Measurements from ENCODE around the gene TLCD4. TPM values are rescaled to one million over a fixed set of nuclear protein-coding genes. Genes with fewer than 3 reads are reported as not detected.
"Not testable (repeated sequence)": the region's sequence is repeated elsewhere in the genome, so short reads cannot be mapped to it uniquely, and the experiment has no call there.

Gene TLCD4
- total RNA-seq, 3 donors from 2014 or later = 53.4 to 77.3 (median 55.1) TPM

GRCh38 chr1:95154096-95154495 is 36.9 kb downstream of the TLCD4 start:
- DNase-seq (no peak), ATAC-seq (no peak)
- H3K4me1 ChIP-seq (ENCODE audit: low read depth) = no peaks in the 10 kb centered on the region
- H3K9me3 ChIP-seq = no peaks in the 10 kb centered on the region
- TF ChIP-seq, protein P1, sequence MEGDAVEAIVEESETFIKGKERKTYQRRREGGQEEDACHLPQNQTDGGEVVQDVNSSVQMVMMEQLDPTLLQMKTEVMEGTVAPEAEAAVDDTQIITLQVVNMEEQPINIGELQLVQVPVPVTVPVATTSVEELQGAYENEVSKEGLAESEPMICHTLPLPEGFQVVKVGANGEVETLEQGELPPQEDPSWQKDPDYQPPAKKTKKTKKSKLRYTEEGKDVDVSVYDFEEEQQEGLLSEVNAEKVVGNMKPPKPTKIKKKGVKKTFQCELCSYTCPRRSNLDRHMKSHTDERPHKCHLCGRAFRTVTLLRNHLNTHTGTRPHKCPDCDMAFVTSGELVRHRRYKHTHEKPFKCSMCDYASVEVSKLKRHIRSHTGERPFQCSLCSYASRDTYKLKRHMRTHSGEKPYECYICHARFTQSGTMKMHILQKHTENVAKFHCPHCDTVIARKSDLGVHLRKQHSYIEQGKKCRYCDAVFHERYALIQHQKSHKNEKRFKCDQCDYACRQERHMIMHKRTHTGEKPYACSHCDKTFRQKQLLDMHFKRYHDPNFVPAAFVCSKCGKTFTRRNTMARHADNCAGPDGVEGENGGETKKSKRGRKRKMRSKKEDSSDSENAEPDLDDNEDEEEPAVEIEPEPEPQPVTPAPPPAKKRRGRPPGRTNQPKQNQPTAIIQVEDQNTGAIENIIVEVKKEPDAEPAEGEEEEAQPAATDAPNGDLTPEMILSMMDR (IDR thresholded peaks at IDR 0.05) = no peak
- no peaks in the 10 kb centered on the region for H3K36me3 ChIP-seq (ENCODE audit: low read depth)
- no peak overlapping the region for H3K4me3 ChIP-seq
- intact Hi-C loops (cut with DNase I, micrococcal nuclease) = no loop called here

DNA sequence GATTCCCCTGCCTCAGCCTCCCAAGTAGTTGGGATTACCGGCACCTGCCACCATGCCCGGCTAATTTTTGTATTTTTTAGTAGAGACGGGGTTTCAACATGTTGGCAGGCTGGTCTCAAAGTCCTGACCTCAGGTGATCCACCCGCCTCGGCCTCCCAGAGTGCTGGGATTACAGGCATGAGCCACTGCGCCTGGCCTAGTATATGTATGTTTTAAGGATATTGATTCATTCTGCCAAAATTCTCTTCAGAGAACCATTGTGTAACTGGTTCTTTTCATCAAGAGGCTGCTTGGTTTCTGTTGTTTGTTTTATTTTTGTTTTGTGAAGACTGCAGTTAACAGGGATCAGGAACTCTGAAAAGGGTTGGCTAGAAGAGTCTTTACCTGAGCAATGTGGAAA is 48.4 kb downstream of the TLCD4 start:
- H3K4me3 ChIP-seq; H3K36me3 ChIP-seq (ENCODE audit: low read depth); H3K9me3 ChIP-seq; DNase-seq; intact Hi-C loops (cut with DNase I, micrococcal nuclease); ATAC-seq; H3K4me1 ChIP-seq (ENCODE audit: low read depth): not testable (repeated sequence)

Other genes with a start within 250 kb of the TLCD4 start
- gene CNN3, start 190.2 kb upstream of the TLCD4 start, total RNA-seq = 100 to 1,000 TPM in 2 of 3 donors, 10 to 100 TPM in 1; 61.3 to 165 (median 129) TPM
- 10 to 100 TPM in 2 of 3 donors, 1 to 10 TPM in 1; 5.9 to 16.8 (median 11.4) TPM for gene ALG14, start 44.4 kb upstream of the TLCD4 start, total RNA-seq
- 10 to 100 TPM; 14.2 to 16.9 (median 15.5) TPM for gene RWDD3, start 116.9 kb downstream of the TLCD4 start, total RNA-seq

All from mucosa of descending colon (tissue), 3 donors.